NCI-H2171 (cell line): Measurements from ENCODE around the gene RAB9A.

Experiments used
- DNase-seq: peaks from one replicate; lab custom pipeline; 2025; lab: John Stamatoyannopoulos, UW

Gene RAB9A

DNA sequence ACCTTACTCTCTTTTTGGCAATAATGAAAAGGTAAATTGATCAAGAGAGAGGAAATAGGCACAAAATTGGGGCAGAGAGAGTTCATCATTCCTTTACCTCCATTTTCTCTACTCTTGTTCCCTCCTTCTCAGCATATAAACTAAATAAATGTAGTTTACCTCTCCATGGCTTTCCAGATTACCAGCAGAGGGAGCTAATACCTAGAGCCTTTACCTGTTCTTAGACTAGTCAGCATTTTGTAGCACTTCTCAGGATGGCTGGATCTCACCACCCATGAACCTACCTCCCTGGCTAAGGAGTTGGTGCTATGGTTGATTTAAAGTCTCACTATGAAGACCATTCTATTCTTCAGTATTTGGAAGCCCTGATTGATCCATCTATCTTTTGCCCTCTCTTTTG lies 61.3 kb downstream of the RAB9A start:
- DNase-seq, result peak; percentile 1

DNA sequence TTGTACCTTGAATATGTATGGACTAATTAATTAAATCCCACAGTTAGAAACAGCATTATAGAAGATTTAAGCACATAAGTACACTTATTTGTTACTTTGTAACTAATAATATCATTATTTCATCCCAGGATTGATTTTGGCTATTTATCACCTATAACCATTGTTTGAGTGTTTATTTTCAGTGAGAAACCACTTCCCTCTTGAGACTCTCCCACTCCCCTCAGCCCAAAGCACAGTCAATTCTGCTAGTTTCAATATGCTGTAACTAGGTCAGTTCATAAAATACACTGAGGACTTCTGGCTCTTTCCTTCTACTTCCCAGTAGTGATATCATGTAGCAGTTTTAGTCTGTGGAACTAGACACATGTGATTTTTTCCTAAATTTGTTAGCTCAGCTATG lies 61.9 kb downstream of the RAB9A start:
- no peak for DNase-seq

GRCh38 chrX:13752141-13752540 lies 63.2 kb downstream of the RAB9A start:
- no peak for DNase-seq

GRCh38 chrX:13752646-13753045 lies 63.7 kb downstream of the RAB9A start:
- DNase-seq, result no peak

DNA sequence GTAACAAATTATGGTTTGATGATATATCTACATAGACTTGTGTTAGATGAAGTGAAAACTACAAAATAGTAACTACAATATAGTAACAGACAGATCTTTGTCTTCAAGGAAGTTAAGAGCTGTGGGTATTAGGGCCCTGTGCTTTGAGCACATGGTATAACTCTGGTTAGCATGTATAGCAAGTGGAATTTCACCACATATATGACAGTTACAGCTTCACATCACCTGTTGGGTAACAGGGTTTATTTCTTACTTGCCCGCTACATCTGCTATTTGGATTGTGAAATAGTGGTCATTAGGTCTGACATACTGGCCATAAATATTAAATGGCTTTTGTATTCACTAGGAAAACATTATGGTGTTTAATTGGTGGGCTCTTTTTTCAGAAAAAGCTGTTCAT lies 65.8 kb downstream of the RAB9A start:
- no peak for DNase-seq

DNA sequence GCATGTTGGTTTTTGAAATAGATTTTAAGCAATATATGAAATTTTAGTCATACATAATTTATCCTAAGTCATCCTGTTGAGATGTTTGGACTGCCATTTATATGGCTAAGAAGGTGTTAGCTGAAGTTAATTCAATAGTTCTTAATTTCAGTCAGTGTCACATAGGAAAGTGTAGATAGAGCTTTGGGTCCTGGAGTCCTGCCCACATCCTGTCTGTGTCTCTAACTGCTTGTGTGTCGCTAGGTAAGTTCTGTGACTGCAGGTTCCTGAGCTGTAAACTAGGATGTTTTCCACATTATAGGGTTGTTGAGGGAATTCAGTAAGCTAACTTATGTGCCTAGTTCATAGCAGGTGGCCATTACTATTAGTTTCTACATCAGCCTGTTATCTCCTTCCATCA lies 66.3 kb downstream of the RAB9A start:
- DNase-seq, result no peak

- DNase-seq, result no peak
These were observed 67.5 kb downstream of the RAB9A start for GRCh38 chrX:13756381-13756780.

- DNase-seq, result no peak
These were observed 70.3 kb downstream of the RAB9A start for GRCh38 chrX:13759152-13759718.
